ENCODE results near the gene ACCS. TPM values are rescaled to one million over a fixed set of nuclear protein-coding genes. Genes with fewer than 3 reads are reported as not detected.

The ACCS gene
- polyA plus RNA-seq, 1 donor from 2014 or later, result not detected

GRCh38 chr11:44033411-44033850 is 32.6 kb upstream of the ACCS start:
- H3K9me2 ChIP-seq (ENCODE audit: insufficient read depth, low read length), result no peaks in the 10 kb centered on the region
- no peaks in the 10 kb centered on the region for H3K27me3 ChIP-seq (ENCODE audit: insufficient read depth, low read depth, low read length)
- no peak overlapping the region for H2AFZ ChIP-seq (ENCODE audit: low read depth, low read length)
- no peaks in the 10 kb centered on the region for H4K20me1 ChIP-seq (ENCODE audit: insufficient read depth)
- H3K79me2 ChIP-seq (replicated peaks; ENCODE audit: insufficient read depth, low read length), result no peaks in the 10 kb centered on the region
- H3K27ac ChIP-seq (ENCODE audit: low read length), result no peak overlapping the region
- TF ChIP-seq CTCF (IDR thresholded peaks at IDR 0.05; ENCODE audit: poor library complexity, severe bottlenecking), result no peak
- no peak for TF ChIP-seq TAF1 (IDR thresholded peaks at IDR 0.05; ENCODE audit: low read depth)
- no peak for TF ChIP-seq MXI1 (conservative IDR thresholded peaks at IDR 0.05; ENCODE audit: poor library complexity, severe bottlenecking)
- TF ChIP-seq EP300 (conservative IDR thresholded peaks at IDR 0.05; ENCODE audit: poor library complexity, severe bottlenecking), result no peak
- no peak for TF ChIP-seq EZH2 (IDR thresholded peaks at IDR 0.05; ENCODE audit: borderline replicate concordance, insufficient read depth, low read length, poor library complexity, severe bottlenecking)
- TF ChIP-seq RAD21 (conservative IDR thresholded peaks at IDR 0.05), result no peak
- TF ChIP-seq REST (IDR thresholded peaks at IDR 0.05; ENCODE audit: borderline replicate concordance), result no peak
- no peak for TF ChIP-seq SMC3 (conservative IDR thresholded peaks at IDR 0.05; ENCODE audit: poor library complexity)
- TF ChIP-seq POLR2AphosphoS5 (IDR thresholded peaks at IDR 0.05), result no peak
- no peaks in the 10 kb centered on the region for H3K36me3 ChIP-seq (ENCODE audit: insufficient read depth, low read length)
- no peak overlapping the region for H3K4me2 ChIP-seq (ENCODE audit: low read length)
- H3K9me3 ChIP-seq (ENCODE audit: low read length), result no peaks in the 10 kb centered on the region
- no peaks in the 10 kb centered on the region for H3F3A ChIP-seq (ENCODE audit: insufficient read depth, low read length, poor library complexity, severe bottlenecking)
- H3K9ac ChIP-seq (ENCODE audit: low read length), result no peak overlapping the region
- no peak overlapping the region for H3K4me3 ChIP-seq (ENCODE audit: low read length)

DNA sequence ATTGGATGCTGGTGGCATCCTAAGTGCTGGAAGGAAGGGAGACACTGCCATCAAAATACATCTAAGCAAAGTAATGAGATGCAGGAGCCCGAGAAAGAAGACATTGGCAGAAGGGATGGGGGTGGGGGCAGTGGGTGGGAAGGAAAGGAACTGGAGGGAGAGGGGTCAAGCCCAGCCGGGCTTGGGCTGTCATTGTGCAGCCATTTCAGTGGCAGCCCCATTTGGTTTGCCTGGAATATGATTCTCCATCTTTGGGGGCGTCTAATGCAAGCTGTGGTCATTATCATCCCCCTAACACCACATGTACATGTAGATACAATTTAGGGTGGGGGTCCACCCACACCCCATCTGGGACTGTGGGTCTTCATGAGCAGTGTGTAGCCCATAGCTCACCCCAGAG is 32.2 kb upstream of the ACCS start:
- Histone ChIP-seq H3K27ac (ENCODE audit: low read length) (no peak overlapping the region), H3K4me3 (ENCODE audit: low read length) (no peak overlapping the region)

More for the DNA sequence above, 32.2 kb upstream of the ACCS start:
- H3K9me3 ChIP-seq (ENCODE audit: low read length), result no peaks in the 10 kb centered on the region
- no peaks in the 10 kb centered on the region for H4K20me1 ChIP-seq (ENCODE audit: insufficient read depth)
- no peak overlapping the region for H2AFZ ChIP-seq (ENCODE audit: low read depth, low read length)
- no peaks in the 10 kb centered on the region for H3F3A ChIP-seq (ENCODE audit: insufficient read depth, low read length, poor library complexity, severe bottlenecking)
- H3K9ac ChIP-seq (ENCODE audit: low read length), result no peak overlapping the region
- H3K9me2 ChIP-seq (ENCODE audit: insufficient read depth, low read length), result no peaks in the 10 kb centered on the region
- no peaks in the 10 kb centered on the region for H3K27me3 ChIP-seq (ENCODE audit: insufficient read depth, low read depth, low read length)
- no peaks in the 10 kb centered on the region for H3K36me3 ChIP-seq (ENCODE audit: insufficient read depth, low read length)
- no peak for TF ChIP-seq REST (IDR thresholded peaks at IDR 0.05; ENCODE audit: borderline replicate concordance)
- no peak for TF ChIP-seq SMC3 (conservative IDR thresholded peaks at IDR 0.05; ENCODE audit: poor library complexity)
- no peak for TF ChIP-seq POLR2AphosphoS5 (IDR thresholded peaks at IDR 0.05)
- no peak for TF ChIP-seq EZH2 (IDR thresholded peaks at IDR 0.05; ENCODE audit: borderline replicate concordance, insufficient read depth, low read length, poor library complexity, severe bottlenecking)
- no peak for TF ChIP-seq MXI1 (conservative IDR thresholded peaks at IDR 0.05; ENCODE audit: poor library complexity, severe bottlenecking)
- TF ChIP-seq TAF1 (IDR thresholded peaks at IDR 0.05; ENCODE audit: low read depth), result no peak
- no peak for TF ChIP-seq RAD21 (conservative IDR thresholded peaks at IDR 0.05)
- no peak for TF ChIP-seq EP300 (conservative IDR thresholded peaks at IDR 0.05; ENCODE audit: poor library complexity, severe bottlenecking)
- no peak for TF ChIP-seq CTCF (IDR thresholded peaks at IDR 0.05; ENCODE audit: poor library complexity, severe bottlenecking)
- no peaks in the 10 kb centered on the region for H3K79me2 ChIP-seq (replicated peaks; ENCODE audit: insufficient read depth, low read length)
- no peak overlapping the region for H3K4me2 ChIP-seq (ENCODE audit: low read length)

Data from neural cell (in vitro differentiated cells).